HUDEP-2 (cell line): Measurements from ENCODE around the gene TMEM220.
"Not testable (repeated sequence)": the region's sequence is repeated elsewhere in the genome, so short reads cannot be mapped to it uniquely, and the experiment has no call there.

ENCODE experiments used
- DNase-seq, 76 experiments: peaks; one replicate each; lab custom pipeline; 2025; ENCODE audit not compliant: unreplicated experiment in 76 of 76; lab: John Stamatoyannopoulos, UW

The TMEM220 gene

GRCh38 chr17:10731408-10731879 is 1.6 kb upstream of the TMEM220 start:
- no peak for DNase-seq

GRCh38 chr17:10730247-10730646 is 424 bp upstream of the TMEM220 start:
- DNase-seq = peak in 3 of 76 experiments; percentile 8 to 31 (median 12)

- no peak for DNase-seq
Measured at GRCh38 chr17:10728331-10728892, 1.4 kb downstream of the TMEM220 start.

- DNase-seq = no peak
Measured at GRCh38 chr17:10727192-10727591, 2.6 kb downstream of the TMEM220 start.

GRCh38 chr17:10726196-10726595 is 3.6 kb downstream of the TMEM220 start:
- DNase-seq = no peak

GRCh38 chr17:10725262-10725661 is 4.6 kb downstream of the TMEM220 start:
- no peak for DNase-seq

GRCh38 chr17:10724546-10725195 is 5.2 kb downstream of the TMEM220 start:
- no peak for DNase-seq

- DNase-seq = no peak
Measured at GRCh38 chr17:10718547-10718946, 11.3 kb downstream of the TMEM220 start.

GRCh38 chr17:10716218-10716617 is 13.6 kb downstream of the TMEM220 start:
- DNase-seq = no peak

GRCh38 chr17:10713318-10713717 is 16.5 kb downstream of the TMEM220 start:
- no peak for DNase-seq

- no peak for DNase-seq
Measured at GRCh38 chr17:10705727-10706126, 24.1 kb downstream of the TMEM220 start.

GRCh38 chr17:10702574-10702973 is 27.2 kb downstream of the TMEM220 start:
- peak in 3 of 76 experiments; percentile 5 to 9 (median 6) for DNase-seq

- no peak for DNase-seq
Measured at GRCh38 chr17:10699856-10700255, 30.0 kb downstream of the TMEM220 start.

GRCh38 chr17:10698096-10698818 is 31.6 kb downstream of the TMEM220 start:
- DNase-seq = peak in 4 of 76 experiments; percentile 3 to 8 (median 6)

GRCh38 chr17:10697092-10698081 is 32.4 kb downstream of the TMEM220 start, which contains the start of the genes ADPRM and SCO1:
Gene ADPRM, plus strand, starts transcription at chr17:10697594. Its CDS starts 7,333 bp downstream, at chr17:10704927.
Gene SCO1, minus strand, starts transcription at chr17:10697533. Its CDS starts 26 bp downstream, at chr17:10697507.
- peak; percentile 15 to 93 (median 84) for DNase-seq

- DNase-seq = not testable (repeated sequence)
Measured at GRCh38 chr17:10695875-10696407, 33.9 kb downstream of the TMEM220 start.

GRCh38 chr17:10687499-10687898 is 42.3 kb downstream of the TMEM220 start:
- no peak for DNase-seq

- peak in 10 of 76 experiments; percentile 2 to 37 (median 14) for DNase-seq
Measured at GRCh38 chr17:10683853-10684252, 46.0 kb downstream of the TMEM220 start.

GRCh38 chr17:10681866-10682446 is 47.9 kb downstream of the TMEM220 start:
- no peak for DNase-seq

GRCh38 chr17:10674704-10675103 is 55.1 kb downstream of the TMEM220 start:
- DNase-seq = no peak
